ENCODE results near the gene ISG15.

Gene ISG15

DNA sequence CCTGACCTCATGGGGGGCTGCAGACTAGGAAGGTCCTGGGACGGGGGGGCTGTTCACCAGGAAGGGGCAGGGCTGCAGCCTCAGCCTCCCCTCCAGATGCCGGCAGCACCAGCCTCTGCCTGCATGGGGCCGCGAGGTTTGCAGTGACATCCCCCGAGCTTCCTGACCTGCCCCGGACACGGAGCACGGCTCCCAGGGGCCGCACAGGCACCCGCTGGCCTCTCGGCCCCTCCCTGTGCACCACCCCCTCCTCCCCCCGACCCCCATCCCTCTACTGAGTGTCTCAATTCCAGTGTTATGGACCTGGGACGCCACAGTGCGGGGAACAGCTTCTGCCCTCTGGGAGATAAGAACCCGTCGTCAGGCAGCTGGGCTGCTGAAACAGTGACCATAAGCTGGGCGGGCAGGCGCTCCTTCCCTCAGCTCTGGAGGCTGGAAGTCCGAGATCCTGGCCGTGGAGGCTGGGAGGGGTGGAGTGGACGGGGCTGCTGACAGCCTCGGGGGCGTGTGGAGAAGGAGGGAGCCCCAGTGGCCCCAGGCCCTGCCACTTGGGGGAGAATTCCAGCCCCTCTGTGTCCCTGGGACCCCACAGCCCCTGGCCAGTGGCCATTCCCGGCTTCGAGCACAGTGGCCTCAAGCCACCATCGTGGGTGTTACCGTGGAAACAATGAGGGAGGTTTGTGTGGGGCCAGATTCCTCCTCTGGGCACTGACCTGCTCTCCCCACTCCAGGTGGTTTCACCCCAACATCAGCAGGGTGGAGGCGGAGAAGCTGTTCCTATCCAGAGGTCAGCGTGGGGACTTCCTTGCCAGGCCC is 49.3 kb downstream of the ISG15 start:
- DNase-seq: no peak

DNA sequence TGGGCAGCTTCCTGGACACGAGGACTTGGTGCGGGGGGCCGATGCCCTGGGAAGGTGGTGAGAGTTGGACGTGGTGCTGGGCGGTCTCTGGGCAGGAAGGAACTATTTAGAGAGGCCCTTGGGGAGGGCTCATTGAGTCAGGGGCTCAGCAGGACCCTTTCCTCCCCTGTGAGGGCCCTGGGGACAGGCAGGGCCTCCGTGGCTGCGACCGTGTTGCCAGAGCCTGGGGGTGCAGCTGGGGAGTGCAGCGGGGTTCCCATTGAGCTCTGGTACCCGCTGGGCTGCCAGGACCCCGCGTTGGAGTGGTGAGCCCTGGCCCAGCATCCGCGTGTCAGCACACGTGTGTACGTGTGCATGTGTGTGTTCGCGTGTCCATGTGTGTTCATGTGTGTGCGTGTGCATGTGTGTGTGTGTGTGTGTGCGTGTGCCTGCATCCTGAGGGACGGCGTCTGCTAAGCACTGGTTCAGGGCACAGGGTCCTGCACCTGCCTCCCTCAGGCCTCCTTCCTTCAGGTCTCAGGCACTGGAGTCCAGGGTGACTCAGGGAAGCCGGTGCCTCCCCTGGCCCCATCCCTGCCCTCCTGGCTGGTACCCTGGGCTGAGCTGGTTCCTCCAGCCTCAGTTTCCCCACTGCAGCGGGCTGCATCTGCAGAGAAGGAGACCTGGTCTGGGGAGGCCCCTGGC is 50.1 kb downstream of the ISG15 start:
- no peak for DNase-seq
